Measurements from ENCODE around the gene TAOK3.
"Not testable (repeated sequence)": the region's sequence is repeated elsewhere in the genome, so short reads cannot be mapped to it uniquely, and the experiment has no call there.

The TAOK3 gene

DNA sequence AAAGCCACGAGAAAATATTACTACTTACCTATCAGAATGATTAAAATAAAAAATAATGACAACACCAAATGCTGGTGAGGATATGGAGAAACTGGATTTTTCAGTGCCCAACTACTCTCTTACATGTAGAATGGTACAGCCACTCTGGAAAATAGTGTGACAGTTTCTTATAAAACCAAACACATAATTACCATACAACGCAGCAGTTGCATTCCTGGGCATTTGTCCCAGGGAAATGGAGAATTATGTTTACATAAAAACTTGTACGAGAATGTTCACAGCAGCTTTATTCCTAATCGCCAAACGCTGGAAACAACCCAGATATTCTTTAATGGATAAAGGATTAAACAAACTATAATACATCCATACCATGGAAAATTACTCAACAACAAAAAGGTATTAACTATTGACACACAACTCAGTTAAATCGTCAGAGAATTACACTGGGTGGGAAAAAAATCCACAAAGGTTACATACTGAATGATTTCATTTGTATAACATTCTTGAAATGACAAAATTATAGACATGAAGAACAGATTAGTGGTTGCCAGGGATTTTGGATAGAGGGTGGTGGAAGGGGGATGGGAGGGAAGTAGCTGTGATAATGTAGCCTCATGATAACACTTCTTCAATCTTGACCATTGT, 35.4 kb downstream of the TAOK3 start:
- no peak for DNase-seq (ENCODE audit: low spot score)

- DNase-seq (ENCODE audit: low spot score): no peak
Measured at GRCh38 chr12:118336123-118336522, 36.6 kb downstream of the TAOK3 start.

GRCh38 chr12:118334939-118335567, 37.7 kb downstream of the TAOK3 start:
- no peak for DNase-seq (ENCODE audit: low spot score)

- no peak for DNase-seq (ENCODE audit: low spot score)
Measured at GRCh38 chr12:118334241-118334640, 38.5 kb downstream of the TAOK3 start.

- no peak for DNase-seq (ENCODE audit: low spot score)
Measured at GRCh38 chr12:118332511-118332910, 40.2 kb downstream of the TAOK3 start.

DNA sequence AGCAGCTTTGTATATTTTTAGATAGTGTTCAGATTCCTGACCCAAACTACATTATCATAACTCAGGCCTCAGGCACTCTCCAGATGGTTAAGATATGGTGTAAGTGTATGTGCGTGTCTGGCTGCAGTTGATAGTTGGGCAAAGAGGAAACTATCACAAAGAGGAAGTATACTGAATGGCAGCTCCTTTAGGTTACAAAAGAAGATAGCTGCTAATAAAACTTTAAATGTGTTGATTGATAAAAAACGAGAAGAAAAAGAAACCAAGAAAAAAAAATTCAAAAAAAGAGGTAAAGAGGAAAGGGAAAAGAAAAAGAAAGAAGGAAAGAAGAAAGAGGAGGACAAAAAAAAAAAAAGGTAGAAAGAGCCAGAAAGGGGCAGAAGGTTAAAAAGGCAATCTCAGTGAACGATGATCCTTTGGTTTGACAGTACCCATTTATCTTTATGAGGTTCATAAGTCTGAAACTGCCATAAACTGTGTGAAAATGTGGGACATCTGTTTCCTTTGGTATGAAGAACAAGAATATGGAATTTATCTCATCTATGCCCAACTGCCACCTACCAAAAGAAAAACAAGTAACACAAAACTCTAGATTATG, 42.2 kb downstream of the TAOK3 start:
- no peak for DNase-seq (ENCODE audit: low spot score)

DNA sequence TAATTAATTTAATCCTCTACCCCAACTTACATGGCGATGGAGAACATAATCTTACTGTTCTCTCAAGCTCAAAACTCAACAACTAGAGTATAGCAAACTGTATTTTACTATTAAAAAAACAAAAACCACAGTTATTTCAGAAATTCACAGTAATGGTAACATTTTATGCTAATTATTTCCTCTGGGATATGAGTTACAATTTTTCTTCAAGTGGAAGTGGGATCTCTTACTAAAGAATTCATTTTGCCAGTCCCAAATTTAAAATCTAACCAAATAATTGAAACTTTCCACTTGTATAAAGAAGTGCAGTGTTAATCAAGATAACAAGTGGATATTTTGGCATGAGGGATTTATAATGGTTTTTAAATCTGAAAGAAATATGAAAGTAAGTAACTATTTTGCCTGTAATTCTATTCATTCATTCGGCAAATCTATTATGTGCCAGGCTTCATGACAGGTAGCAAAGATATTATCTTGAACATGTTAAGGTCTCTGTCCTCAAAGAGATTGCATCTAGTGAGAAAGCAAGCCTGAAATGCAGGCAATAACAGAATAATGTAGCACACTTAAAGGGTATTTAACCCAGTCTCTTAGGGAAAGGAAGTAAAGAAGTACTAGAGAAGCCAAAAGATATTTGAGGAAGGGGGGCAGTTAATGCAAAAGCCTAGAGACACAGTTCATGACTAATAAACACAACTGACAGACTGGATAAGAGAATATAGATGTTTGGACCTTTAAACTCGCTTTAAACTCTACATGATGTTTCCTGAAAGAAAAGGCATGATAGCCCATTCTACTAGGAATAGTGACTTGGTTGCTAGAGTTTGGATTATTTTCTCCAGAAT, 44.0 kb downstream of the TAOK3 start:
- DNase-seq (ENCODE audit: low spot score): no peak

GRCh38 chr12:118327391-118327790, 45.3 kb downstream of the TAOK3 start:
- no peak for DNase-seq (ENCODE audit: low spot score)

DNA sequence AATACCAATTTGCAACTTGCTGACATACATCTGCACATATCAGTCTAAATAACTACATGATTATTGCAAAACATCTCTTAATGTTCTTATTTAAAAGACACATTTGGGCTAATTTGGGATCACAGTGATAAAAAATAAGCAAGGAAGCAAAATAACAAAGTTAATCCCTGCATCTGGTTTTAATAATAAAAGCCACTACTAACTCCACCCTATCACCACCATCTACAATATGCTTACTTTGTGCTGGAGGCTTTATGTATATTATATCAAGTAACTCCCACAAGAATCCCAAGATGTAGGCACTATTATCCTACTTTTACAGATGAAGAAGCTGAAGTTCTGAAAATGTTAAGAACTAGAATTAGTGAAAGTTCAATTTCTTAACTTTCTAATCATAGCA, 45.7 kb downstream of the TAOK3 start:
- no peak for DNase-seq (ENCODE audit: low spot score)

- DNase-seq (ENCODE audit: low spot score): no peak
Measured at GRCh38 chr12:118325081-118325480, 47.6 kb downstream of the TAOK3 start.

- no peak for DNase-seq (ENCODE audit: low spot score)
Measured at GRCh38 chr12:118319627-118320026, 53.1 kb downstream of the TAOK3 start.

GRCh38 chr12:118318744-118319143, 54.0 kb downstream of the TAOK3 start:
- DNase-seq (ENCODE audit: low spot score): no peak

GRCh38 chr12:118317729-118318128, 55.0 kb downstream of the TAOK3 start:
- DNase-seq (ENCODE audit: low spot score): no peak

- DNase-seq (ENCODE audit: low spot score): no peak
Measured at GRCh38 chr12:118315821-118316220, 56.9 kb downstream of the TAOK3 start.

- no peak for DNase-seq (ENCODE audit: low spot score)
Measured at GRCh38 chr12:118312578-118312977, 60.1 kb downstream of the TAOK3 start.

- no peak for DNase-seq (ENCODE audit: low spot score)
Measured at GRCh38 chr12:118311666-118312065, 61.0 kb downstream of the TAOK3 start.

DNA sequence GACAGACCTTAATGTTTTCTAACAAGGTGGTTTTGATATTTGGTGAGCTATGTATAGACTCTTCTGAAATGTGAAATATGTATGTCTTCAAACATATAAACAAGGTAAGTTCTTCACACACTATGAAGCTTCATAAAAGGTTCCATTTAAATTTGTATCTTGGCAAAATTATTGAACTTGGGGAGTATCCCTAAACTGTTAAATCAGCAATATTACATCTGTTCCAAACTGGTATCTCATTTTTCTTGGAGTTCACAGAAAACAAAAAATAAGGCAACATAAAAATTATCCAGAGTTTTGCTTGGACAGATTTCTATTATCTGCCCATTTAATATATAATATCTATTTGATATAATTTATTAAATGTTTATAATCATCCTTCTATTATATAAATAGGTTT, 62.4 kb downstream of the TAOK3 start:
- no peak for DNase-seq (ENCODE audit: low spot score)

- DNase-seq (ENCODE audit: low spot score): not testable (repeated sequence)
Measured at GRCh38 chr12:118308006-118308405, 64.7 kb downstream of the TAOK3 start.

- DNase-seq (ENCODE audit: low spot score): no peak
Measured at GRCh38 chr12:118307069-118307954, 65.4 kb downstream of the TAOK3 start.

DNA sequence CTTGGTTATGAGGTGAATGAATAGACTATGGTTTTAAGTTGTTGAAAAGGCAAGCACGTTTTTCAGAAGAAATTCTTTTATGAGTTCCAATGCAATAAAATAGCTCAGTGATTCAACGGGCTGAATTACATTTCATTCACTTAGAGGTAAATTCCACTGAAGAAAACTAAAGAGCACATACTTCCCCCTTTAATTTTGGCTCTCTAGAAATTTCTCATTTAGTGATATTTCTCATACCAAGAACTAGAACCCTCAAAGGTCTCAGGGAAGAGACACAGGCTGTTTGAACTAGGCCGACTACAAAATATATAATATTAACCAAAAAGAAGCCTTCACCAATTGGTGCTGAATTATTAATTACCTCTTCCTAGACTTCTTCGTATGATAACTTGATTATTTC, 68.6 kb downstream of the TAOK3 start:
- DNase-seq (ENCODE audit: low spot score): no peak

- no peak for DNase-seq (ENCODE audit: low spot score)
Measured at GRCh38 chr12:118302053-118302452, 70.7 kb downstream of the TAOK3 start.

Data from putamen (tissue), 1 donor.